GM19193 (cell line): ENCODE data around the gene TMEM132C.

Experiments
- POLR2A ChIP-seq: IDR thresholded peaks from 4 replicates; pipeline ENCODE4 v1.6.1; 2011; ENCODE audit not compliant: insufficient read depth, insufficient read length; ENCODE audit errors: extremely low read depth

TMEM132C gene

GRCh38 chr12:128671528-128672042, 404.6 kb downstream of the TMEM132C start:
- TF ChIP-seq POLR2A, result no peak

- TF ChIP-seq POLR2A, result no peak
These were observed 405.5 kb downstream of the TMEM132C start for GRCh38 chr12:128672428-128672827.

- no peak for TF ChIP-seq POLR2A
These were observed 405.9 kb downstream of the TMEM132C start for GRCh38 chr12:128672893-128673292.

GRCh38 chr12:128675576-128675975, 408.6 kb downstream of the TMEM132C start:
- no peak for TF ChIP-seq POLR2A

- TF ChIP-seq POLR2A, result no peak
These were observed 413.6 kb downstream of the TMEM132C start for GRCh38 chr12:128680555-128680954.

- TF ChIP-seq POLR2A, result no peak
These were observed 415.7 kb downstream of the TMEM132C start for GRCh38 chr12:128682548-128683275.

- no peak for TF ChIP-seq POLR2A
These were observed 417.4 kb downstream of the TMEM132C start for GRCh38 chr12:128684352-128684751.

GRCh38 chr12:128685903-128686475, 419.0 kb downstream of the TMEM132C start:
- TF ChIP-seq POLR2A, result no peak

- no peak for TF ChIP-seq POLR2A
These were observed 420.9 kb downstream of the TMEM132C start for GRCh38 chr12:128687851-128688250.

GRCh38 chr12:128690641-128691040, 423.7 kb downstream of the TMEM132C start:
- no peak for TF ChIP-seq POLR2A

- TF ChIP-seq POLR2A, result no peak
These were observed 426.1 kb downstream of the TMEM132C start for GRCh38 chr12:128693115-128693514.

- no peak for TF ChIP-seq POLR2A
These were observed 426.8 kb downstream of the TMEM132C start for GRCh38 chr12:128693771-128694170.

GRCh38 chr12:128694445-128694844, 427.5 kb downstream of the TMEM132C start:
- TF ChIP-seq POLR2A, result no peak

- TF ChIP-seq POLR2A, result no peak
These were observed 428.7 kb downstream of the TMEM132C start for GRCh38 chr12:128695697-128696096.

GRCh38 chr12:128698301-128698972, 431.5 kb downstream of the TMEM132C start:
- no peak for TF ChIP-seq POLR2A

- no peak for TF ChIP-seq POLR2A
These were observed 432.1 kb downstream of the TMEM132C start for GRCh38 chr12:128699106-128699505.
